K562 (cell line): ENCODE measurements around the gene MPPED2. TPM values are rescaled to one million over a fixed set of nuclear protein-coding genes. Genes with fewer than 3 reads are reported as not detected.

Experiments
- ATAC-seq: fragments of 200-7000 bp; cut with Tn5 transposase; 3 replicates; pipeline ENCODE4 v1.9.1; 2020; ENCODE audit warnings: moderate library complexity
- BruUV-seq: library from RNA; stranded (reverse); fragments of 400-500 nt; replicated peaks from 2 replicates; lab custom pipeline; 2021; lab: Mats Ljungman, UMichigan
- CTCF ChIA-PET: fragments of 300-600 bp; formaldehyde crosslinking; extraction: SDS; loops from one replicate; lab custom pipeline; 2021; ENCODE audit warnings: low intra/inter-chr PET ratio; lab: Yijun Ruan, JAX
- POLR2A ChIA-PET: fragments of 300-600, 350-650 bp; sonication (Branson Sonifier 250); formaldehyde crosslinking; extraction: SDS; loops from one replicate; lab custom pipeline; 2021; ENCODE audit warnings: antibody characterized with exemption, inconsistent platforms; lab: Yijun Ruan, JAX
- DNase-seq, 4 experiments: peaks; one replicate each; pipeline versions ENCODE4 v3.0.0 to v3.0.0-alpha.2; 2011 to 2018; ENCODE audit warnings: low spot score in 3 of 4, mixed read lengths in 3 of 4; ENCODE audit errors: extremely low read depth in 1 of 4
- FAIRE-seq: peaks from 2 replicates; lab custom pipeline; 2011; peaks lifted over from hg19 to GRCh38; lab: Jason Lieb, UNC
- H2AFZ ChIP-seq: 2 replicates; pipeline ENCODE4 v1.6.0; 2011; ENCODE audit warnings: low read depth, low read length, control low read depth, inconsistent platforms
- H3K27ac ChIP-seq: fragments of 200-600 bp; 3 replicates; pipeline ENCODE4 v1.8.0; 2011; ENCODE audit warnings: low read depth, mild to moderate bottlenecking, control low read depth, inconsistent platforms, low read length, moderate library complexity, mixed read lengths; ENCODE audit errors: extremely low read depth
- H3K27me3 ChIP-seq, 2 experiments: fragments of 300-600 bp in 1 of 2; 2 replicates in 1 of 2; 3 replicates in 1 of 2; pipeline versions ENCODE4 v1.6.0 to v1.8.0; 2011; ENCODE audit warnings: inconsistent platforms in 2 of 2, low read length in 2 of 2, mild to moderate bottlenecking in 1 of 2, mixed read lengths in 1 of 2, moderate library complexity in 1 of 2; ENCODE audit not compliant: control insufficient read depth in 2 of 2, insufficient read depth in 2 of 2
- H3K36me3 ChIP-seq: fragments of 300-600 bp; 3 replicates; pipeline ENCODE4 v1.8.0; 2011; ENCODE audit warnings: mild to moderate bottlenecking, low read length, inconsistent platforms; ENCODE audit not compliant: control insufficient read depth, insufficient read depth
- H3K4me1 ChIP-seq, 2 experiments: fragments of 200-600 bp in 1 of 2; replicated peaks in 1 of 2; 2 replicates in 1 of 2; 3 replicates in 1 of 2; pipeline versions ENCODE4 v1.5.1 to v1.8.0; 2011; ENCODE audit warnings: inconsistent platforms in 2 of 2, low read length in 2 of 2, mild to moderate bottlenecking in 1 of 2, mixed read lengths in 1 of 2, moderate library complexity in 1 of 2; ENCODE audit not compliant: control insufficient read depth in 2 of 2, insufficient read depth in 2 of 2
- H3K4me2 ChIP-seq: 2 replicates; pipeline ENCODE4 v1.6.1; 2011; ENCODE audit warnings: low read length, control low read depth, inconsistent platforms, mixed read lengths; ENCODE audit not compliant: insufficient read depth
- H3K4me3 ChIP-seq: fragments of 200-600 bp; sonication (generic), shearing (Covaris generic); 2 replicates; pipeline ENCODE4 v1.5.1; 2016; ENCODE audit warnings: control low read depth, inconsistent platforms
- H3K79me2 ChIP-seq: fragments of 200-600 bp; 3 replicates; pipeline ENCODE4 v1.8.0; 2011; ENCODE audit warnings: low read length, inconsistent platforms; ENCODE audit not compliant: control insufficient read depth, insufficient read depth
- H3K9ac ChIP-seq, 2 experiments: 2 replicates each; pipeline versions ENCODE4 v1.6.0 to v1.6.1; 2011; ENCODE audit warnings: low read depth in 2 of 2, low read length in 2 of 2, control low read depth in 1 of 2, inconsistent platforms in 1 of 2, mild to moderate bottlenecking in 1 of 2, mixed read lengths in 1 of 2; ENCODE audit not compliant: insufficient read depth in 1 of 2
- H3K9me1 ChIP-seq: one replicate; pipeline ENCODE4 v1.6.0; 2011; ENCODE audit warnings: inconsistent platforms, mild to moderate bottlenecking, low read length, moderate library complexity; ENCODE audit not compliant: control insufficient read depth, insufficient read depth
- H3K9me3 ChIP-seq: replicated peaks from 2 replicates; pipeline ENCODE4 v1.5.1; 2011; ENCODE audit warnings: low read depth, low read length, inconsistent platforms; ENCODE audit not compliant: control insufficient read depth, insufficient read depth
- H4K20me1 ChIP-seq: replicated peaks from 2 replicates; pipeline ENCODE4 v1.6.1; 2011; ENCODE audit warnings: low read length, inconsistent platforms, mixed read lengths; ENCODE audit not compliant: control insufficient read depth, insufficient read depth
- GTF3C2 ChIP-seq: IDR thresholded peaks from 3 replicates; pipeline ENCODE4 v1.6.1; 2011; ENCODE audit warnings: borderline replicate concordance, mild to moderate bottlenecking, moderate library complexity; ENCODE audit not compliant: insufficient read length; ENCODE audit errors: extremely low read depth
- HSF4 ChIP-seq: fragments of 250-450 bp; sonication (Bioruptor Pico); IDR thresholded peaks from 2 replicates; pipeline ENCODE4 v2.1.2; 2022; ENCODE audit warnings: mild to moderate bottlenecking, moderate library complexity, borderline replicate concordance
- SRSF3 ChIP-seq: fragments of 200-400 bp; formaldehyde crosslinking; IDR thresholded peaks from 2 replicates; pipeline ENCODE4 v1.6.1; 2016; ENCODE audit warnings: mild to moderate bottlenecking, low read length, moderate library complexity; ENCODE audit not compliant: insufficient read depth
- WGBS: fragments of 100-300 bp; shearing (Covaris generic); methylation state at CpG from one replicate; pipeline ENCODE4 v1.1.6; 2016; ENCODE audit warnings: low coverage, mixed read lengths; ENCODE audit not compliant: insufficient coverage; ENCODE audit errors: missing lambda C conversion rate; 5-methylcytosine and 5-hydroxymethylcytosine counted together
- in situ Hi-C: fragments of 300-500 bp; cut with MboI; formaldehyde crosslinking; loops from 4 replicates; pipeline ENCODE4 v1.15.0; 2018; ENCODE audit warnings: inconsistent platforms, mixed read lengths
- intact Hi-C: fragments of 100-400 bp; cut with micrococcal nuclease; formaldehyde crosslinking; loops from 2 replicates; pipeline ENCODE4 v1.14.2; 2022
- polyA plus RNA-seq, 8 experiments: library from polyadenylated mRNA; depleted of rRNA in 4 of 8; stranded (reverse) in 5 of 8; unstranded in 3 of 8; fragments of >200 nt; fragmentation: Nextera tagmentation in 2 of 8; fragmentation: Illumina TruSeq in 1 of 8; extraction: Ambion mirVana in 2 of 8; extraction: Trizol in 1 of 8; gene quantifications; 2 replicates each; pipeline versions ENCODE4 v1.2.1 to v1.2.3, GENCODE V29; 2011 to 2014; ENCODE audit warnings: inconsistent platforms in 1 of 8, missing spikeins in 1 of 8
- total RNA-seq, 7 experiments: library from RNA; depleted of rRNA in 6 of 7; stranded (reverse); fragments of >200 nt in 6 of 7; fragmentation: Illumina TruSeq in 2 of 7; extraction: Trizol in 2 of 7; gene quantifications; 2 replicates each; pipeline versions ENCODE4 v1.2.1 to v1.2.3, GENCODE V29; 2011 to 2021; ENCODE audit warnings: low replicate concordance in 1 of 7

The MPPED2 gene
- total and polyA plus RNA-seq, 9 of the 15 experiments (the other 6 are each of a cell fraction or from before 2014, with no cell fraction given) = not detected

GRCh38 chr11:30538251-30538650 lies 47.9 kb downstream of the MPPED2 start (continued):
- TF ChIP-seq GTF3C2 = no peak

- H3K9ac ChIP-seq = no peak overlapping the region
- no peaks in the 10 kb centered on the region for H4K20me1 ChIP-seq
- no peak overlapping the region for H3K27ac ChIP-seq
- no peaks in the 10 kb centered on the region for H3K36me3 ChIP-seq
- H3K79me2 ChIP-seq = no peaks in the 10 kb centered on the region
- H3K4me2 ChIP-seq = no peak overlapping the region
- TF ChIP-seq HSF4 (CRISPR knock-in tag) (no peak), SRSF3 (no peak)
- TF ChIP-seq, all 486 proteins: peak for 0
- ChIA-PET POLR2A (no interaction called here), CTCF (no interaction called here)
- in situ Hi-C loops = no loop called here
- FAIRE-seq (no peak), ATAC-seq (no peak), DNase-seq (no peak)
- Histone ChIP-seq H3K27me3 (no peaks in the 10 kb centered on the region), H3K4me1 (no peaks in the 10 kb centered on the region), H3K4me3 (no peak overlapping the region), H3K9me1 (no peaks in the 10 kb centered on the region), H2AFZ (no peak overlapping the region), H3K9me3 (no peaks in the 10 kb centered on the region)
- intact Hi-C loops = no loop called here
- BruUV-seq = no TSS peak
- 0% methylated on average over 13 of the region's 13 CpGs for WGBS
These were observed 50.3 kb downstream of the MPPED2 start for GRCh38 chr11:30535818-30536217.
